CD14-positive monocyte (primary cell): ENCODE measurements around the gene MRPL34. TPM values are rescaled to one million over a fixed set of nuclear protein-coding genes. Genes with fewer than 3 reads are reported as not detected.
A peak's percentile ranks its signal among the peaks of the same experiment; 100 is the strongest.

Experiments used
- DNase-seq, 3 donors: peaks; one replicate each; pipeline ENCODE4 v3.0.0-alpha.2; 2011 to 2022
- H2AFZ ChIP-seq: 2 replicates; pipeline ENCODE4 v1.6.0; 2012; ENCODE audit warnings: mild to moderate bottlenecking, low read depth, low read length, inconsistent platforms; ENCODE audit not compliant: insufficient read depth, poor library complexity, severe bottlenecking
- H3K27ac ChIP-seq, 2 donors: 1 replicate in 1 of 2; 2 replicates in 1 of 2; pipeline ENCODE4 v1.5.1; 2012 to 2013; ENCODE audit warnings: low read length in 2 of 2, control low read depth in 1 of 2, inconsistent platforms in 1 of 2, low read depth in 1 of 2, mild to moderate bottlenecking in 1 of 2
- H3K27me3 ChIP-seq, 2 donors: one replicate each; pipeline versions ENCODE4 v1.6.0 to v1.6.1; 2011 to 2013; ENCODE audit warnings: low read length in 2 of 2; ENCODE audit not compliant: control insufficient read depth in 2 of 2, insufficient read depth in 2 of 2
- H3K36me3 ChIP-seq, 2 donors: replicated peaks in 1 of 2; 1 replicate in 1 of 2; 2 replicates in 1 of 2; pipeline versions ENCODE4 v1.5.1 to v1.6.1; 2012 to 2013; ENCODE audit warnings: low read length in 2 of 2, control low read depth in 1 of 2, inconsistent platforms in 1 of 2, mild to moderate bottlenecking in 1 of 2; ENCODE audit not compliant: insufficient read depth in 2 of 2, control insufficient read depth in 1 of 2
- H3K4me1 ChIP-seq, 2 donors: 1 replicate in 1 of 2; 2 replicates in 1 of 2; pipeline versions ENCODE4 v1.5.1 to v1.6.1; 2012 to 2013; ENCODE audit warnings: low read length in 2 of 2, control low read depth in 1 of 2, inconsistent platforms in 1 of 2, mild to moderate bottlenecking in 1 of 2, moderate library complexity in 1 of 2; ENCODE audit not compliant: insufficient read depth in 2 of 2, control insufficient read depth in 1 of 2
- H3K4me2 ChIP-seq: replicated peaks from 2 replicates; pipeline ENCODE3; 2012; ENCODE audit warnings: low read length, moderate library complexity, mild to moderate bottlenecking; ENCODE audit not compliant: poor library complexity, severe bottlenecking; ENCODE audit errors: extremely low read depth
- H3K4me3 ChIP-seq, 3 experiments: fragments of 200-600 bp in 1 of 3; sonication (generic) in 1 of 3; replicated peaks in 1 of 3; 1 replicate in 2 of 3; 2 replicates in 1 of 3; pipeline ENCODE4 v1.5.1; 2011 to 2013; ENCODE audit warnings: low read length in 3 of 3, mild to moderate bottlenecking in 3 of 3, control low read depth in 2 of 3, low read depth in 2 of 3, inconsistent platforms in 1 of 3, moderate library complexity in 1 of 3
- H3K79me2 ChIP-seq: 2 replicates; pipeline ENCODE4 v1.6.0; 2012; ENCODE audit warnings: mild to moderate bottlenecking, control low read depth, inconsistent platforms, low read length, moderate library complexity; ENCODE audit not compliant: insufficient read depth
- H3K9ac ChIP-seq: 2 replicates; pipeline ENCODE4 v1.6.0; 2017; ENCODE audit warnings: low read length, mild to moderate bottlenecking; ENCODE audit not compliant: insufficient read depth, poor library complexity, severe bottlenecking
- H3K9me3 ChIP-seq, 2 donors: replicated peaks in 1 of 2; 1 replicate in 1 of 2; 2 replicates in 1 of 2; pipeline versions ENCODE4 v1.5.1 to v1.6.1; 2012 to 2013; ENCODE audit warnings: low read length in 2 of 2, control low read depth in 1 of 2; ENCODE audit not compliant: control insufficient read depth in 1 of 2, insufficient read depth in 1 of 2
- H4K20me1 ChIP-seq: 2 replicates; pipeline ENCODE4 v1.6.0; 2012; ENCODE audit warnings: mild to moderate bottlenecking, low read length, control low read depth, moderate library complexity; ENCODE audit not compliant: insufficient read depth
- H3K27ac Mint-ChIP-seq, 7 donors: one replicate each; pipeline ENCODE4 v1.8.0; 2020; ENCODE audit warnings: mild to moderate bottlenecking in 7 of 7, mixed read lengths in 7 of 7, moderate library complexity in 6 of 7, inconsistent platforms in 2 of 7
- H3K27me3 Mint-ChIP-seq, 3 donors: one replicate each; pipeline ENCODE4 v1.8.0; 2021 to 2022; ENCODE audit warnings: low read depth in 3 of 3, mild to moderate bottlenecking in 3 of 3, mixed read lengths in 3 of 3, moderate library complexity in 3 of 3, inconsistent platforms in 1 of 3
- H3K36me3 Mint-ChIP-seq, 2 donors: one replicate each; pipeline ENCODE4 v1.8.0; 2020; ENCODE audit warnings: mixed read lengths in 2 of 2, inconsistent platforms in 1 of 2, mild to moderate bottlenecking in 1 of 2
- H3K4me1 Mint-ChIP-seq: one replicate; pipeline ENCODE4 v1.8.0; 2020; ENCODE audit warnings: mild to moderate bottlenecking, mixed read lengths
- H3K4me3 Mint-ChIP-seq, 2 donors: one replicate each; pipeline ENCODE4 v1.8.0; 2020; ENCODE audit warnings: mild to moderate bottlenecking in 2 of 2, mixed read lengths in 2 of 2, moderate library complexity in 1 of 2
- H3K9me3 Mint-ChIP-seq, 7 donors: one replicate each; pipeline ENCODE4 v1.8.0; 2020 to 2022; ENCODE audit warnings: mixed read lengths in 7 of 7, mild to moderate bottlenecking in 6 of 7, moderate library complexity in 6 of 7, inconsistent platforms in 2 of 7
- WGBS: methylation state at CpG from one replicate; pipeline ENCODE4 v1.1.5; 2013; ENCODE audit warnings: missing lambda C conversion rate; ENCODE audit not compliant: insufficient coverage; 5-methylcytosine and 5-hydroxymethylcytosine counted together
- intact Hi-C, 2 donors: fragments of 100-400 bp; cut with micrococcal nuclease; formaldehyde crosslinking; loops; one replicate each; pipeline versions ENCODE4 v1.15.0 to v1.15.1; 2023
- polyA plus RNA-seq, 3 donors: library from polyadenylated mRNA; depleted of rRNA in 1 of 3; unstranded in 2 of 3; stranded (reverse) in 1 of 3; fragments of 300-500 nt in 2 of 3; fragments of >200 nt in 1 of 3; fragmentation: Illumina TruSeq in 2 of 3; gene quantifications; 1 replicate in 2 of 3; 2 replicates in 1 of 3; pipeline ENCODE4 v1.2.3, GENCODE V29; 2012 to 2021
- TF ChIP-seq, protein P1 (sequence below): fragments of 200-600 bp; IDR thresholded peaks from one replicate; pipeline ENCODE4 v1.8.0; 2022; ENCODE audit warnings: antibody characterized with exemption, mild to moderate bottlenecking

Gene MRPL34
- polyA plus RNA-seq, 3 donors = 13.2 to 208 (median 155) TPM

DNA sequence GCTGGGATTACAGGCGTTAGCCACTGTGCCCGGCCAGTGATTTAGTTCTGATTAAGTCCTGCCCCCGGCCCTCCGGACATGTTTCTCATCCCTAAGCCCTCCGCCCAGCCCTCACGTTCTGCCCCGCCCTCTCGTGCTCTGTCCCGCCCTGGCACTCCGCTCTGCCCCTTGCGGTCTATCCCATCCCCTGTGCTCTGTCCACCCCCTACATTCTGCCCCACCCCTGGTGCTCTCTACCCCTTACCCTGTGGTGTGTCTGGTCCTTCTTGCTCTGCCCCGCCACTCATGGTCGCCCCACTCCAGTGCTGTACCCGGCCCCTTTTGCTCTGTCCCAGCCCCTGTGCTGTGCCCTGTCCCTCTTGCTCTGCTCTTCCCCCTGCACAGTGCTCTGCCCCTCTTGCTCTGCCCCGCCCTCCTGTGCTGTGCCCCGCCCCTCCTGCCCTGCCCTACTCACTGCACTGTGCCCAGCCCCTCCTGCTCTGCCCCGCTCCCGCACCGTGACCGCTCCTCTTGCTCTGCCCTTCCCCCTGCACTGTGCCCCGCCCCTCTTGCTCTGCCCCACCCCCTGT is 34.7 kb downstream of the MRPL34 start:
- Histone ChIP-seq H3K36me3 (peaks cover 4 to 6% of the 10 kb centered on the region in 2 donors), H3K4me2 (no peak overlapping the region), H3K9ac (no peak overlapping the region), H3K4me3 (no peak overlapping the region), H3K27me3 (no peaks in the 10 kb centered on the region), H3K79me2 (peaks cover 9% of the 10 kb centered on the region), H3K27ac (no peak overlapping the region), H4K20me1 (no peaks in the 10 kb centered on the region), H2AFZ (no peak overlapping the region), H3K4me1 (peaks cover 27 to 37% of the 10 kb centered on the region in 2 donors), H3K9me3 (no peaks in the 10 kb centered on the region)
- H3K27me3 Mint-ChIP-seq = peaks cover 0 to 1% (median 0%) of the 10 kb centered on the region in 3 donors
- intact Hi-C loops = no loop called here
- H3K4me3 Mint-ChIP-seq = no peak overlapping the region
- no peak for DNase-seq
- 88% methylated on average over 21 of the region's 21 CpGs for WGBS
- peak overlapping the region in 1 of 7 donors; percentile 61 for H3K27ac Mint-ChIP-seq
- peaks cover 21% of the 10 kb centered on the region for H3K4me1 Mint-ChIP-seq
- no peaks in the 10 kb centered on the region for H3K9me3 Mint-ChIP-seq
- peaks cover 9 to 17% of the 10 kb centered on the region in 2 donors for H3K36me3 Mint-ChIP-seq
- TF ChIP-seq, protein P1, sequence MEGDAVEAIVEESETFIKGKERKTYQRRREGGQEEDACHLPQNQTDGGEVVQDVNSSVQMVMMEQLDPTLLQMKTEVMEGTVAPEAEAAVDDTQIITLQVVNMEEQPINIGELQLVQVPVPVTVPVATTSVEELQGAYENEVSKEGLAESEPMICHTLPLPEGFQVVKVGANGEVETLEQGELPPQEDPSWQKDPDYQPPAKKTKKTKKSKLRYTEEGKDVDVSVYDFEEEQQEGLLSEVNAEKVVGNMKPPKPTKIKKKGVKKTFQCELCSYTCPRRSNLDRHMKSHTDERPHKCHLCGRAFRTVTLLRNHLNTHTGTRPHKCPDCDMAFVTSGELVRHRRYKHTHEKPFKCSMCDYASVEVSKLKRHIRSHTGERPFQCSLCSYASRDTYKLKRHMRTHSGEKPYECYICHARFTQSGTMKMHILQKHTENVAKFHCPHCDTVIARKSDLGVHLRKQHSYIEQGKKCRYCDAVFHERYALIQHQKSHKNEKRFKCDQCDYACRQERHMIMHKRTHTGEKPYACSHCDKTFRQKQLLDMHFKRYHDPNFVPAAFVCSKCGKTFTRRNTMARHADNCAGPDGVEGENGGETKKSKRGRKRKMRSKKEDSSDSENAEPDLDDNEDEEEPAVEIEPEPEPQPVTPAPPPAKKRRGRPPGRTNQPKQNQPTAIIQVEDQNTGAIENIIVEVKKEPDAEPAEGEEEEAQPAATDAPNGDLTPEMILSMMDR = no peak

DNA sequence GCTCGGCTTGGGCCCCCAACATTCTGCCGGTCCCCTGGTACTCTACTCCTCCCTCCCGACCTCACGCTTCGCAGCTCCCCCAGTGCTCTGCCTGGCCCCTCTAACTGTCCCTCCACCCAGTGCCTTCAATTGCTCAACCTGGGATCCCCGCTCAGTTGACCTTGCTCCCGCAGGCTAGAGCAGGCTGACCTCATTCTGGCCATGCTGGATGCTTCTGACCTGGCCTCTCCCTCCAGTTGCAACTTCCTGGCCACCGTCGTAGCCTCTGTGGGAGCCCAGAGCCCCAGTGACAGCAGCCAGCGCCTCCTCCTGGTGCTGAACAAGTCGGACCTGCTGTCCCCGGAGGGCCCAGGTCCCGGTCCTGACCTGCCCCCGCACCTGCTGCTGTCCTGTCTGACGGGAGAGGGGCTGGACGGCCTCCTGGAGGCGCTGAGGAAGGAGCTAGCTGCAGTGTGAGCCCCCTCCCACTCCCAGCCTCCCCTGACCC is 35.2 kb downstream of the MRPL34 start:
- Histone ChIP-seq H3K9me3 (no peaks in the 10 kb centered on the region), H2AFZ (no peak overlapping the region), H3K79me2 (peaks cover 5% of the 10 kb centered on the region), H3K4me3 (no peak overlapping the region), H4K20me1 (no peaks in the 10 kb centered on the region), H3K27me3 (no peaks in the 10 kb centered on the region), H3K4me2 (no peak overlapping the region), H3K36me3 (peaks cover 4 to 6% of the 10 kb centered on the region in 2 donors), H3K9ac (no peak overlapping the region), H3K27ac (no peak overlapping the region), H3K4me1 (peaks cover 21 to 31% of the 10 kb centered on the region in 2 donors)
- Mint-ChIP-seq H3K4me3 (no peak overlapping the region), H3K27me3 (peaks cover 0 to 1% (median 0%) of the 10 kb centered on the region in 3 donors), H3K9me3 (no peaks in the 10 kb centered on the region), H3K27ac (no peak overlapping the region), H3K36me3 (peaks cover 9 to 17% of the 10 kb centered on the region in 2 donors), H3K4me1 (peaks cover 20% of the 10 kb centered on the region)
- TF ChIP-seq, protein P1 = no peak
- WGBS = 82% methylated on average over 13 of the region's 17 CpGs
- no peak for DNase-seq
- intact Hi-C loops = no loop called here
